NCI-H1694 treated with DMSO at 0.1 percent for 48 hours (cell line): Measurements from ENCODE around the gene MYO1H.
A peak's percentile ranks its signal among the peaks of the same experiment; 100 is the strongest.

Experiments
- DNase-seq: peaks from one replicate; lab custom pipeline; 2025; lab: John Stamatoyannopoulos, UW

Gene MYO1H

GRCh38 chr12:109449845-109450532 is 102.3 kb downstream of the MYO1H start:
- no peak for DNase-seq

- DNase-seq = no peak
These were observed 103.3 kb downstream of the MYO1H start for GRCh38 chr12:109450980-109451379.

GRCh38 chr12:109451400-109451799 is 103.7 kb downstream of the MYO1H start:
- DNase-seq = no peak

- peak; percentile 90 for DNase-seq
These were observed 104.8 kb downstream of the MYO1H start for GRCh38 chr12:109452489-109452888.

GRCh38 chr12:109455706-109456105 is 108.0 kb downstream of the MYO1H start:
- no peak for DNase-seq

GRCh38 chr12:109458086-109458485 is 110.4 kb downstream of the MYO1H start:
- DNase-seq = no peak

- no peak for DNase-seq
These were observed 111.1 kb downstream of the MYO1H start for GRCh38 chr12:109458771-109459208.

- DNase-seq = no peak
These were observed 111.5 kb downstream of the MYO1H start for GRCh38 chr12:109459247-109459646.

- no peak for DNase-seq
These were observed 112.8 kb downstream of the MYO1H start for GRCh38 chr12:109460538-109460937.

GRCh38 chr12:109461049-109461845 is 113.5 kb downstream of the MYO1H start:
- no peak for DNase-seq

- no peak for DNase-seq
These were observed 114.4 kb downstream of the MYO1H start for GRCh38 chr12:109461846-109462756.

- DNase-seq = no peak
These were observed 115.4 kb downstream of the MYO1H start for GRCh38 chr12:109462868-109463692.

- DNase-seq = no peak
These were observed 116.1 kb downstream of the MYO1H start for GRCh38 chr12:109463756-109464155.

- DNase-seq = no peak
These were observed 117.1 kb downstream of the MYO1H start for GRCh38 chr12:109464642-109465351.

GRCh38 chr12:109466305-109466704 is 118.6 kb downstream of the MYO1H start:
- no peak for DNase-seq

- DNase-seq = no peak
These were observed 119.1 kb downstream of the MYO1H start for GRCh38 chr12:109466821-109467220.

GRCh38 chr12:109467978-109468676 is 120.4 kb downstream of the MYO1H start:
- no peak for DNase-seq

- DNase-seq = no peak
These were observed 121.8 kb downstream of the MYO1H start for GRCh38 chr12:109469517-109469916.

GRCh38 chr12:109473006-109473405 is 125.3 kb downstream of the MYO1H start:
- no peak for DNase-seq
